GM19324 (cell line): ENCODE measurements around the gene SPOCK2.

Source experiments
- ATAC-seq: cut with Tn5 transposase; IDR thresholded peaks from one replicate; pipeline ENCODE4 v1.9.1; 2021; ENCODE audit warnings: mild to moderate bottlenecking, moderate library complexity; ENCODE audit not compliant: unreplicated experiment, low FRiP score

The SPOCK2 gene

GRCh38 chr10:72014785-72015480 lies 73.4 kb downstream of the SPOCK2 start:
- ATAC-seq = no peak

- no peak for ATAC-seq
Measured at GRCh38 chr10:72014197-72014596, 74.2 kb downstream of the SPOCK2 start.

GRCh38 chr10:72013202-72013945 lies 75.0 kb downstream of the SPOCK2 start:
- ATAC-seq = no peak

- no peak for ATAC-seq
Measured at GRCh38 chr10:72012796-72013195, 75.6 kb downstream of the SPOCK2 start.

GRCh38 chr10:72011976-72012512 lies 76.3 kb downstream of the SPOCK2 start:
- ATAC-seq = no peak

GRCh38 chr10:72011468-72011867 lies 76.9 kb downstream of the SPOCK2 start:
- ATAC-seq = no peak

GRCh38 chr10:72011016-72011415 lies 77.3 kb downstream of the SPOCK2 start:
- no peak for ATAC-seq

GRCh38 chr10:72010234-72010973 lies 77.9 kb downstream of the SPOCK2 start:
- ATAC-seq = no peak

- no peak for ATAC-seq
Measured at GRCh38 chr10:72009425-72010081, 78.8 kb downstream of the SPOCK2 start.

- no peak for ATAC-seq
Measured at GRCh38 chr10:72009051-72009424, 79.3 kb downstream of the SPOCK2 start.
